A549 (cell line): ENCODE results near the gene HAUS1. TPM values are rescaled to one million over a fixed set of nuclear protein-coding genes. Genes with fewer than 3 reads are reported as not detected.

Experiments used
- ATAC-seq, 2 experiments: fragments of 200-7000 bp in 1 of 2; fragments of >200 bp in 1 of 2; cut with Nextera tagmentation in 1 of 2; cut with Tn5 transposase in 1 of 2; 3 replicates each; pipeline versions ENCODE4 v1.8.0 to v1.9.1; 2018 to 2020; ENCODE audit warnings: mild to moderate bottlenecking in 1 of 2, moderate library complexity in 1 of 2
- CTCF ChIA-PET: fragments of 300-600 bp; sonication (Branson Sonifier 250); formaldehyde crosslinking; extraction: SDS; loops from one replicate; lab custom pipeline; 2021; ENCODE audit warnings: antibody characterized with exemption, inconsistent platforms; lab: Yijun Ruan, JAX
- POLR2A ChIA-PET: fragments of 350-600 bp; formaldehyde crosslinking; extraction: SDS; loops from one replicate; lab custom pipeline; 2021; ENCODE audit warnings: antibody characterized with exemption, inconsistent platforms; lab: Yijun Ruan, JAX
- DNase-seq, 2 experiments: peaks; one replicate each; pipeline versions ENCODE4 v3.0.0 to v3.0.0-alpha.2; 2011 to 2016; ENCODE audit warnings: low read depth in 1 of 2, low spot score in 1 of 2
- FAIRE-seq: peaks from 2 replicates; lab custom pipeline; 2011; peaks lifted over from hg19 to GRCh38; lab: Jason Lieb, UNC
- H3K27ac ChIP-seq, 2 experiments: fragments of >200 bp; sonication (Bioruptor Twin); formaldehyde crosslinking; 3 replicates each; pipeline ENCODE4 v1.5.1; 2016 to 2017
- H3K4me1 ChIP-seq: fragments of >200 bp; sonication (Bioruptor Twin); formaldehyde crosslinking; 3 replicates; pipeline ENCODE4 v1.6.1; 2016
- H3K4me2 ChIP-seq: fragments of >200 bp; sonication (Bioruptor Twin); formaldehyde crosslinking; 3 replicates; pipeline ENCODE4 v1.6.1; 2016
- H3K4me3 ChIP-seq: fragments of >200 bp; sonication (Bioruptor Twin); formaldehyde crosslinking; 3 replicates; pipeline ENCODE4 v1.5.1; 2016
- H3K9me3 ChIP-seq: fragments of >200 bp; sonication (Bioruptor Twin); formaldehyde crosslinking; 3 replicates; pipeline ENCODE4 v1.6.1; 2016
- CHD4 ChIP-seq: fragments of 200-600 bp; sonication (generic); IDR thresholded peaks from 2 replicates; pipeline ENCODE4 v1.6.1; 2016; ENCODE audit warnings: antibody characterized with exemption, mild to moderate bottlenecking, borderline replicate concordance
- EHF ChIP-seq: fragments of 250-450 bp; sonication (Bioruptor Pico); IDR thresholded peaks from 2 replicates; pipeline ENCODE4 v1.5.0; 2020; ENCODE audit warnings: mild to moderate bottlenecking
- EHMT2 ChIP-seq: fragments of 200-600 bp; sonication (generic); IDR thresholded peaks from 2 replicates; pipeline ENCODE4 v1.6.1; 2016; ENCODE audit warnings: antibody characterized with exemption, low read depth, mild to moderate bottlenecking, moderate library complexity
- EP300 ChIP-seq, 2 experiments: fragments of >200 bp; sonication (Bioruptor Twin); formaldehyde crosslinking; IDR thresholded peaks; 2 replicates in 1 of 2; 3 replicates in 1 of 2; pipeline ENCODE4 v1.6.1; 2016 to 2017
- ESRRA ChIP-seq: fragments of 150-350 bp; IDR thresholded peaks from 2 replicates; pipeline ENCODE4 v1.6.1; 2014; ENCODE audit warnings: mild to moderate bottlenecking, low read length, borderline replicate concordance
- HOXB13 ChIP-seq: fragments of 250-450 bp; sonication (Bioruptor Pico); IDR thresholded peaks from 2 replicates; pipeline ENCODE4 v1.5.0; 2020; ENCODE audit warnings: low read depth, mild to moderate bottlenecking, moderate library complexity
- JUNB ChIP-seq: fragments of >200 bp; sonication (Bioruptor Twin); formaldehyde crosslinking; IDR thresholded peaks from 2 replicates; pipeline ENCODE4 v1.6.1; 2016
- KDM1A ChIP-seq: fragments of 200-600 bp; sonication (generic); IDR thresholded peaks from 2 replicates; pipeline ENCODE4 v1.6.1; 2016; ENCODE audit warnings: low read depth, mild to moderate bottlenecking
- MAZ ChIP-seq: fragments of 150-350 bp; IDR thresholded peaks from 2 replicates; pipeline ENCODE4 v1.6.1; 2014; ENCODE audit warnings: antibody characterized with exemption, low read depth, low read length, borderline replicate concordance
- NFE2L2 ChIP-seq: fragments of 150-350 bp; conservative IDR thresholded peaks from 2 replicates; pipeline ENCODE4 v1.6.1; 2014; ENCODE audit warnings: low read length
- NPAS2 ChIP-seq: fragments of 250-450 bp; sonication (Bioruptor Pico); IDR thresholded peaks from 2 replicates; pipeline ENCODE4 v1.8.0; 2022; ENCODE audit warnings: mild to moderate bottlenecking, moderate library complexity, borderline replicate concordance
- POLR2A ChIP-seq: IDR thresholded peaks from 2 replicates; pipeline ENCODE4 v1.6.1; 2012; ENCODE audit warnings: mild to moderate bottlenecking, low read length
- POLR2AphosphoS2 ChIP-seq: conservative IDR thresholded peaks from 2 replicates; pipeline ENCODE4 v1.6.1; 2012; ENCODE audit warnings: low read length, improper control_type of control experiment, inconsistent platforms
- RAD21 ChIP-seq, 2 experiments: fragments of >200 bp in 1 of 2; sonication (Bioruptor Twin) in 1 of 2; formaldehyde crosslinking in 1 of 2; IDR thresholded peaks in 1 of 2; conservative IDR thresholded peaks in 1 of 2; 2 replicates in 1 of 2; 3 replicates in 1 of 2; pipeline ENCODE4 v1.6.1; 2012 to 2018; ENCODE audit warnings: inconsistent platforms in 1 of 2
- RARB ChIP-seq: fragments of 250-450 bp; sonication (Bioruptor Pico); IDR thresholded peaks from 2 replicates; pipeline ENCODE4 v1.8.0; 2021; ENCODE audit warnings: mild to moderate bottlenecking, moderate library complexity
- TP53 ChIP-seq: fragments of 250-450 bp; sonication (Bioruptor Pico); IDR thresholded peaks from 2 replicates; pipeline ENCODE4 v1.5.0; 2021; ENCODE audit warnings: mild to moderate bottlenecking, moderate library complexity
- ZNF302 ChIP-seq: fragments of 250-450 bp; sonication (Bioruptor Pico); IDR thresholded peaks from 2 replicates; pipeline ENCODE4 v1.9.0; 2021; ENCODE audit warnings: inconsistent platforms, mild to moderate bottlenecking, moderate library complexity
- ZSCAN20 ChIP-seq: fragments of 250-450 bp; sonication (Bioruptor Pico); IDR thresholded peaks from 2 replicates; pipeline ENCODE4 v1.8.0; 2022; ENCODE audit warnings: mild to moderate bottlenecking, moderate library complexity
- WGBS: methylation state at CpG from one replicate; pipeline ENCODE4 v1.1.6; 2017; ENCODE audit errors: missing lambda C conversion rate; 5-methylcytosine and 5-hydroxymethylcytosine counted together
- polyA plus RNA-seq, 4 experiments: library from polyadenylated mRNA; depleted of rRNA in 3 of 4; stranded (reverse); fragments of >200 nt; fragmentation: RNase III in 1 of 4; extraction: RNeasy Plus Mini Kit Qiagen cat#74134 plus additional on column Dnase treatment in 1 of 4; gene quantifications; 2 replicates in 3 of 4; 3 replicates in 1 of 4; pipeline ENCODE4 v1.2.3, GENCODE V29; 2011 to 2017
- TF ChIP-seq, protein P1 (sequence below): fragments of 150-350 bp; IDR thresholded peaks from 2 replicates; pipeline ENCODE4 v1.6.1; 2014; ENCODE audit warnings: low read depth, mild to moderate bottlenecking, low read length
- TF ChIP-seq, protein P2 (sequence below): fragments of >200 bp; sonication (Bioruptor Twin); formaldehyde crosslinking; IDR thresholded peaks from 2 replicates; pipeline ENCODE4 v1.6.1; 2016
- TF ChIP-seq, protein P3 (sequence below): fragments of >200 bp; sonication (Bioruptor Twin); formaldehyde crosslinking; IDR thresholded peaks from 3 replicates; pipeline ENCODE4 v1.5.1; 2016
- TF ChIP-seq, protein P4 (sequence below): fragments of 250-450 bp; sonication (Bioruptor Pico); IDR thresholded peaks from 2 replicates; pipeline ENCODE4 v1.5.0; 2020; ENCODE audit warnings: low read depth, mild to moderate bottlenecking, moderate library complexity
- TF ChIP-seq, protein P5 (sequence below): fragments of >200 bp; sonication (Bioruptor Twin); formaldehyde crosslinking; IDR thresholded peaks from 3 replicates; pipeline ENCODE4 v1.6.1; 2016
- TF ChIP-seq, protein P6 (sequence below): IDR thresholded peaks from 2 replicates; pipeline ENCODE4 v1.6.1; 2012; ENCODE audit warnings: low read depth, borderline replicate concordance

HAUS1 gene
- polyA plus RNA-seq, 2 of the 4 experiments (the other 2 are of a cell fraction) = 58.6 to 59.7 TPM

DNA sequence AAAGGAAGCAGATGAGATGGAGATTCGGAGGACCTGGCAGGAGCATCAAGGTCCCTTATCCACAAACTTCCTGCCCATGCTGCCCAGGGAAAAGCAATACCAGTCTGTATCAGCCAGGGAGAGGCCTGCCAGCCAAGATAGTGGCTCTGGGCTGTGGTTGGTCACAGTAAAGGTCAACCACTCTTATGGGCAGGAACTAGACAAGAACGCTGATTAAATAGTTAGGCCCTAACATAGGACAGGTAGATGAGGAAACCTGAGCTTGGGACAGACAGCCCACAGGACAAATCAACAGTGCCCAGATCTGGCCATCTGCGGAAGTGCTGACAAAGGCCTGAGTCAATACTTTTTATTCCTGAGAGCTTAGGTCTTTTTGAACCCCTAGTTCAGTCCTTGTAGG, 42.8 kb upstream of the HAUS1 start:
- Histone ChIP-seq H3K9me3 (no peaks in the 10 kb centered on the region), H3K4me3 (no peak overlapping the region), H3K27ac (no peak overlapping the region), H3K4me2 (no peak overlapping the region), H3K4me1 (no peaks in the 10 kb centered on the region)
- TF ChIP-seq RAD21 (conservative IDR thresholded peaks at IDR 0.05 in 1 of 2, IDR thresholded peaks at IDR 0.05 in 1 of 2) = no peak
- TF ChIP-seq, protein P1, sequence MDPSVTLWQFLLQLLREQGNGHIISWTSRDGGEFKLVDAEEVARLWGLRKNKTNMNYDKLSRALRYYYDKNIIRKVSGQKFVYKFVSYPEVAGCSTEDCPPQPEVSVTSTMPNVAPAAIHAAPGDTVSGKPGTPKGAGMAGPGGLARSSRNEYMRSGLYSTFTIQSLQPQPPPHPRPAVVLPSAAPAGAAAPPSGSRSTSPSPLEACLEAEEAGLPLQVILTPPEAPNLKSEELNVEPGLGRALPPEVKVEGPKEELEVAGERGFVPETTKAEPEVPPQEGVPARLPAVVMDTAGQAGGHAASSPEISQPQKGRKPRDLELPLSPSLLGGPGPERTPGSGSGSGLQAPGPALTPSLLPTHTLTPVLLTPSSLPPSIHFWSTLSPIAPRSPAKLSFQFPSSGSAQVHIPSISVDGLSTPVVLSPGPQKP = no peak
- TF ChIP-seq MAZ = no peak
- TF ChIP-seq POLR2A = no peak
- no peak for TF ChIP-seq CHD4
- TF ChIP-seq TP53 (CRISPR knock-in tag) = no peak
- no peak for TF ChIP-seq JUNB
- no peak for TF ChIP-seq NFE2L2
- TF ChIP-seq RARB (CRISPR knock-in tag) = no peak
- no peak for TF ChIP-seq HOXB13
- TF ChIP-seq KDM1A = no peak
- TF ChIP-seq, protein P2, sequence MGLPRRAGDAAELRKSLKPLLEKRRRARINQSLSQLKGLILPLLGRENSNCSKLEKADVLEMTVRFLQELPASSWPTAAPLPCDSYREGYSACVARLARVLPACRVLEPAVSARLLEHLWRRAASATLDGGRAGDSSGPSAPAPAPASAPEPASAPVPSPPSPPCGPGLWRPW = no peak
- no peak for TF ChIP-seq EP300 (IDR thresholded peaks at IDR 0.05)
- no peak for TF ChIP-seq POLR2AphosphoS2
- TF ChIP-seq, protein P3, sequence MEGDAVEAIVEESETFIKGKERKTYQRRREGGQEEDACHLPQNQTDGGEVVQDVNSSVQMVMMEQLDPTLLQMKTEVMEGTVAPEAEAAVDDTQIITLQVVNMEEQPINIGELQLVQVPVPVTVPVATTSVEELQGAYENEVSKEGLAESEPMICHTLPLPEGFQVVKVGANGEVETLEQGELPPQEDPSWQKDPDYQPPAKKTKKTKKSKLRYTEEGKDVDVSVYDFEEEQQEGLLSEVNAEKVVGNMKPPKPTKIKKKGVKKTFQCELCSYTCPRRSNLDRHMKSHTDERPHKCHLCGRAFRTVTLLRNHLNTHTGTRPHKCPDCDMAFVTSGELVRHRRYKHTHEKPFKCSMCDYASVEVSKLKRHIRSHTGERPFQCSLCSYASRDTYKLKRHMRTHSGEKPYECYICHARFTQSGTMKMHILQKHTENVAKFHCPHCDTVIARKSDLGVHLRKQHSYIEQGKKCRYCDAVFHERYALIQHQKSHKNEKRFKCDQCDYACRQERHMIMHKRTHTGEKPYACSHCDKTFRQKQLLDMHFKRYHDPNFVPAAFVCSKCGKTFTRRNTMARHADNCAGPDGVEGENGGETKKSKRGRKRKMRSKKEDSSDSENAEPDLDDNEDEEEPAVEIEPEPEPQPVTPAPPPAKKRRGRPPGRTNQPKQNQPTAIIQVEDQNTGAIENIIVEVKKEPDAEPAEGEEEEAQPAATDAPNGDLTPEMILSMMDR = no peak
- TF ChIP-seq, protein P4, sequence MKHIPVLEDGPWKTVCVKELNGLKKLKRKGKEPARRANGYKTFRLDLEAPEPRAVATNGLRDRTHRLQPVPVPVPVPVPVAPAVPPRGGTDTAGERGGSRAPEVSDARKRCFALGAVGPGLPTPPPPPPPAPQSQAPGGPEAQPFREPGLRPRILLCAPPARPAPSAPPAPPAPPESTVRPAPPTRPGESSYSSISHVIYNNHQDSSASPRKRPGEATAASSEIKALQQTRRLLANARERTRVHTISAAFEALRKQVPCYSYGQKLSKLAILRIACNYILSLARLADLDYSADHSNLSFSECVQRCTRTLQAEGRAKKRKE (CRISPR knock-in tag) = no peak
- no peak for TF ChIP-seq NPAS2 (CRISPR knock-in tag)
- TF ChIP-seq ZNF302 (CRISPR knock-in tag) = no peak
- DNase-seq (no peak), FAIRE-seq (no peak), ATAC-seq (no peak)
- 70% methylated on average over 2 of the region's 3 CpGs for WGBS
- ChIA-PET POLR2A (no interaction called here), CTCF (interaction anchor here (0.5 to 1.1 kb wide), 6 partner anchors 87 to 397 kb away, joined by 3 to 4 read pairs (median 3); no protein-coding TSS in a partner anchor)

DNA sequence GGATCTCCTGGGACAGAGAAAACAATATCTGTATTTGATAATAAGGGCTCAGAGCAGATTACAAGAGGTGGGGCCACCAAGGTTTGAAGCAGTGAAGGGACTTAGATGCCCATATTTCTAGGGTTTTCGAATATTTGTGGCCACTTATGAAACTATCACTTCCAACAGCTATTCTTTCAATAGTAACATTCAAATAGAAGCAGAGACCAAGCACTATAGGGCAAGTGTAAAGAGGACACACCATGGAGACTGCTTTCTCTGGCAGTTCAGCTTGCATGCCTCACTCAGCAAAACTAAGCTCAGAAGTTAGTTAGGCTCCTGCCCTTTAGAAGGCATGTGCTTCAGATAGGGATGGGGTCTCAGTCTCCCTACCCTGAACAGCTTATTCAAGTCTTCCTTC, 42.4 kb upstream of the HAUS1 start:
- H3K4me2 ChIP-seq = no peak overlapping the region
- 81% methylated on average over 1 of the region's 1 CpG for WGBS
- no peak for ATAC-seq
- CTCF ChIA-PET = interaction anchor here (0.5 to 1.1 kb wide), 5 partner anchors 87 to 397 kb away, joined by 3 to 4 read pairs (median 3); no protein-coding TSS in a partner anchor
- POLR2A ChIA-PET = no interaction called here
- DNase-seq = no peak
- FAIRE-seq = no peak
- H3K9me3 ChIP-seq = no peaks in the 10 kb centered on the region
- no peak overlapping the region for H3K4me3 ChIP-seq
- TF ChIP-seq TP53 (CRISPR knock-in tag) = no peak
- TF ChIP-seq ZSCAN20 (CRISPR knock-in tag) = no peak
- no peak for TF ChIP-seq EHF (CRISPR knock-in tag)
- no peak for TF ChIP-seq EHMT2
- TF ChIP-seq, protein P2 = no peak
- TF ChIP-seq, protein P5, sequence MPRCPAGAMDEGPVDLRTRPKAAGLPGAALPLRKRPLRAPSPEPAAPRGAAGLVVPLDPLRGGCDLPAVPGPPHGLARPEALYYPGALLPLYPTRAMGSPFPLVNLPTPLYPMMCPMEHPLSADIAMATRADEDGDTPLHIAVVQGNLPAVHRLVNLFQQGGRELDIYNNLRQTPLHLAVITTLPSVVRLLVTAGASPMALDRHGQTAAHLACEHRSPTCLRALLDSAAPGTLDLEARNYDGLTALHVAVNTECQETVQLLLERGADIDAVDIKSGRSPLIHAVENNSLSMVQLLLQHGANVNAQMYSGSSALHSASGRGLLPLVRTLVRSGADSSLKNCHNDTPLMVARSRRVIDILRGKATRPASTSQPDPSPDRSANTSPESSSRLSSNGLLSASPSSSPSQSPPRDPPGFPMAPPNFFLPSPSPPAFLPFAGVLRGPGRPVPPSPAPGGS = no peak
- TF ChIP-seq ZNF302 (CRISPR knock-in tag) = no peak
- TF ChIP-seq, protein P6, sequence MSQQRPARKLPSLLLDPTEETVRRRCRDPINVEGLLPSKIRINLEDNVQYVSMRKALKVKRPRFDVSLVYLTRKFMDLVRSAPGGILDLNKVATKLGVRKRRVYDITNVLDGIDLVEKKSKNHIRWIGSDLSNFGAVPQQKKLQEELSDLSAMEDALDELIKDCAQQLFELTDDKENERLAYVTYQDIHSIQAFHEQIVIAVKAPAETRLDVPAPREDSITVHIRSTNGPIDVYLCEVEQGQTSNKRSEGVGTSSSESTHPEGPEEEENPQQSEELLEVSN = no peak
- TF ChIP-seq ESRRA = no peak
- no peak for TF ChIP-seq CHD4
- no peak for TF ChIP-seq MAZ
- TF ChIP-seq RAD21 (conservative IDR thresholded peaks at IDR 0.05 in 1 of 2, IDR thresholded peaks at IDR 0.05 in 1 of 2) = no peak
- H3K27ac ChIP-seq = no peak overlapping the region
- H3K4me1 ChIP-seq = no peaks in the 10 kb centered on the region
